Measurements from ENCODE around the gene LRRIQ3. TPM values are rescaled to one million over a fixed set of nuclear protein-coding genes. Genes with fewer than 3 reads are reported as not detected.

LRRIQ3 gene
- total and polyA plus RNA-seq, 2 of the 13 experiments (the other 11 are each of a cell fraction or from before 2014, with no cell fraction given): 1.1 to 1.3 TPM

DNA sequence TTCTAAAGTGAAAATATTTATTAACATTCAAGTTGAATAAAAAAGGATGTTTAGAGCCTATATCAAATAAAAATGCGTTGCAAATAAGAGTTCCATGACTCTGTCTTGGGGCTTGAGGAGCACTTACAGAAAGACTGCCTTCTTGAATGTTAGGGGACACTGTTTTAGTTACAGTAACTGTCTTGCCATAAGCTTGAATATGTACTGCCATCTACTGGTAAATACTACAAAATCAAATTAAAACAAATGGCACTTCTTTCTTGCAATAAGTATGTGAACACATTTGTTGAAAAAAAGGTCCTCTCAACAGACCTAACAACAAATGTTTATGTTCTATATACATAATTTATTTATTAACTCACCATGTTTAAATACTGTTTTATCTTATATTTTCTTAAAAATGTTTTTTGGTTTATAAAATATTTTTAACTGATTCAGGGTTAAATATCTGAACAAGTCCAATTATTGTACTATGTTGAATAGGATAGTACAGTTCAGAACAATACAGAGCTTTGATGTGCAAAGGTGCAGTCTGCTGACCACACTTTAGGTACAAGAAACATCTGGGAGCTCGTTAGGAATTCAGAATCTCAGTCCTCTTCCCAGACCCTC lies 199.5 kb downstream of the LRRIQ3 start:
- DNase-seq (ENCODE audit: low spot score) (peak; percentile 17), ATAC-seq (peak; percentile 54; the same call in 2 of the 3 replicates), FAIRE-seq (no peak)
- WGBS (ENCODE audit: low lambda C conversion rate): 0% methylated on average over 2 of the region's 2 CpGs
- no peaks in the 10 kb centered on the region; a peak in 1 of 5 replicates for H3K27me3 ChIP-seq (ENCODE audit: control insufficient read depth in 1 of 2, insufficient read depth in 2 of 2, low read length in 2 of 2)
- H2AFZ ChIP-seq (ENCODE audit: low read length): no peak overlapping the region
- H3K4me1 ChIP-seq (ENCODE audit: insufficient read depth, low read length): 0 out of 2 replicates have a peak, but pooled peaks cover 7% of the 10 kb centered on the region
- H3K4me3 ChIP-seq (replicated peaks in 1 of 3; ENCODE audit: insufficient read depth in 1 of 3, low read depth in 2 of 3, low read length in 3 of 3): no peak overlapping the region
- no peaks in the 10 kb centered on the region for H3K9me3 ChIP-seq (ENCODE audit: low read length)
- H3K4me2 ChIP-seq (ENCODE audit: low read depth, low read length): no peak overlapping the region
- POLR2A ChIA-PET: no interaction called here
- in situ Hi-C loops (cut with HindIII; ENCODE audit: extremely low pct_ligation_motif_present, low pct_unique_long_range_greater_than_20kb): no loop called here
- no peak overlapping the region for H3K9ac ChIP-seq (ENCODE audit: insufficient read depth, low read depth, low read length)
- H4K20me1 ChIP-seq (ENCODE audit: insufficient read depth, low read length): no peaks in the 10 kb centered on the region
- intact Hi-C loops (cut with micrococcal nuclease; ENCODE audit: unreplicated experiment): loop anchor here (1.0 to 5.0 kb wide), 4 partner anchors 158 to 1376 kb away; no protein-coding TSS in a partner anchor
- no TSS peak for BruUV-seq (replicated peaks)
- CTCF ChIA-PET (ENCODE audit: low intra/inter-chr PET ratio, low total read pairs): interaction anchor here (1.6 kb wide), 1 partner anchor 159 kb away, joined by 8 read pairs; no protein-coding TSS in a partner anchor
- no peaks in the 10 kb centered on the region for H3K36me3 ChIP-seq (replicated peaks in 1 of 2; ENCODE audit: control insufficient read depth in 1 of 2, insufficient read depth in 2 of 2, low read length in 2 of 2)
- no peaks in the 10 kb centered on the region for H3K79me2 ChIP-seq (ENCODE audit: insufficient read depth, low read length)
- TF ChIP-seq ZNF761 (CRISPR knock-in tag; conservative IDR thresholded peaks at IDR 0.05) (no peak), STAG1 (CRISPR knock-in tag; IDR thresholded peaks at IDR 0.05) (peak; percentile 59)
- TF ChIP-seq, protein P1, sequence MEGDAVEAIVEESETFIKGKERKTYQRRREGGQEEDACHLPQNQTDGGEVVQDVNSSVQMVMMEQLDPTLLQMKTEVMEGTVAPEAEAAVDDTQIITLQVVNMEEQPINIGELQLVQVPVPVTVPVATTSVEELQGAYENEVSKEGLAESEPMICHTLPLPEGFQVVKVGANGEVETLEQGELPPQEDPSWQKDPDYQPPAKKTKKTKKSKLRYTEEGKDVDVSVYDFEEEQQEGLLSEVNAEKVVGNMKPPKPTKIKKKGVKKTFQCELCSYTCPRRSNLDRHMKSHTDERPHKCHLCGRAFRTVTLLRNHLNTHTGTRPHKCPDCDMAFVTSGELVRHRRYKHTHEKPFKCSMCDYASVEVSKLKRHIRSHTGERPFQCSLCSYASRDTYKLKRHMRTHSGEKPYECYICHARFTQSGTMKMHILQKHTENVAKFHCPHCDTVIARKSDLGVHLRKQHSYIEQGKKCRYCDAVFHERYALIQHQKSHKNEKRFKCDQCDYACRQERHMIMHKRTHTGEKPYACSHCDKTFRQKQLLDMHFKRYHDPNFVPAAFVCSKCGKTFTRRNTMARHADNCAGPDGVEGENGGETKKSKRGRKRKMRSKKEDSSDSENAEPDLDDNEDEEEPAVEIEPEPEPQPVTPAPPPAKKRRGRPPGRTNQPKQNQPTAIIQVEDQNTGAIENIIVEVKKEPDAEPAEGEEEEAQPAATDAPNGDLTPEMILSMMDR (CRISPR knock-in tag; IDR thresholded peaks at IDR 0.05): peak; percentile 55
- H3K27ac ChIP-seq (ENCODE audit: extremely low read length, insufficient read depth, low read length): no peak overlapping the region

DNA sequence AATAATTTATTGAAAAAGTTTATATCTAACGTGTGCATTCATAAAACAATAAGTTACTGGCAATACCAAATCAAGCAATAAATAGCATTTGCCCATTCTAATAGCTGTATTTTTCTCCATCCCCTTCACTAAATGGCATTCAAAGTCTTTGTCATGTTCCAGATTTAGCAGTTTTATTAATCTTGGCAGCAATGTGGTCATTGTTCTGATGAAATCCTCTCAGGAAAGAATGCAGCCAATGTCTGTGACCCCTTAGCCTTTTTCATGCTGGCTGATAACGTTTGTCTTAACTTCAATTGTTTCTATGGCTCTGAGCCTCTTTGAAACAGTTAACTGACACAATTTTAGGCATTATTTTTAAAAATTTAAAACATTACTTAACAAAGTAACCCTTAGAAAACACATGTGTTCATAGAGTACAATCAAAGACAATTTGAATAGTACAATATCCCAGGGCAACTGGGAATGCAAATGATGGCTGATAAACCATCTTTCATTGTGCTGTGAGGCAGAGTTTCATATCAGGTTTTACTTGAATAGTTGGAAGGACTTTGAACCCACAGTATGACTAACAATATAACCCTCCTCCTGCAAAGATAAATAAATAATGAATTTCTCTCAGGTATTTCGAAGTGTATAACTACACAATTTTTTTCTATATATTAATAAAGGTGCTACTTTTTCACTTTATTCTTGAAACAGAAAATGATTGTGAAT lies 217.5 kb downstream of the LRRIQ3 start:
- Histone ChIP-seq H3K36me3 (replicated peaks in 1 of 2; ENCODE audit: control insufficient read depth in 1 of 2, insufficient read depth in 2 of 2, low read length in 2 of 2) (no peaks in the 10 kb centered on the region), H4K20me1 (ENCODE audit: insufficient read depth, low read length) (no peaks in the 10 kb centered on the region), H3K4me3 (replicated peaks in 1 of 3; ENCODE audit: insufficient read depth in 1 of 3, low read depth in 2 of 3, low read length in 3 of 3) (no peak overlapping the region), H3K79me2 (ENCODE audit: insufficient read depth, low read length) (no peaks in the 10 kb centered on the region), H3K9me3 (ENCODE audit: low read length) (peaks cover 77% of the 10 kb centered on the region), H3K4me2 (ENCODE audit: low read depth, low read length) (no peak overlapping the region), H3K27ac (ENCODE audit: extremely low read length, insufficient read depth, low read length) (no peak overlapping the region), H3K4me1 (ENCODE audit: insufficient read depth, low read length) (no peaks in the 10 kb centered on the region), H3K27me3 (ENCODE audit: control insufficient read depth in 1 of 2, insufficient read depth in 2 of 2, low read length in 2 of 2) (no peaks in the 10 kb centered on the region; a peak in 1 of 5 replicates), H2AFZ (ENCODE audit: low read length) (no peak overlapping the region), H3K9ac (ENCODE audit: insufficient read depth, low read depth, low read length) (no peak overlapping the region)
- intact Hi-C loops (cut with micrococcal nuclease; ENCODE audit: unreplicated experiment) (loop anchor here (5.0 kb wide), 1 partner anchor 1308 kb away; no protein-coding TSS in a partner anchor), in situ Hi-C loops (cut with HindIII; ENCODE audit: extremely low pct_ligation_motif_present, low pct_unique_long_range_greater_than_20kb) (no loop called here)
- CTCF ChIA-PET (ENCODE audit: low intra/inter-chr PET ratio, low total read pairs): no interaction called here
- 4% methylated on average over 3 of the region's 3 CpGs for WGBS (ENCODE audit: low lambda C conversion rate)
- no peak for FAIRE-seq
- peak; percentile 3 for DNase-seq (ENCODE audit: low spot score)
- BruUV-seq (replicated peaks): no TSS peak
- ATAC-seq: no peak
- POLR2A ChIA-PET: no interaction called here
- TF ChIP-seq FOXA3 (CRISPR knock-in tag; IDR thresholded peaks at IDR 0.05) (no peak), ZNF446 (CRISPR knock-in tag; IDR thresholded peaks at IDR 0.05) (no peak)
- TF ChIP-seq, protein P2, sequence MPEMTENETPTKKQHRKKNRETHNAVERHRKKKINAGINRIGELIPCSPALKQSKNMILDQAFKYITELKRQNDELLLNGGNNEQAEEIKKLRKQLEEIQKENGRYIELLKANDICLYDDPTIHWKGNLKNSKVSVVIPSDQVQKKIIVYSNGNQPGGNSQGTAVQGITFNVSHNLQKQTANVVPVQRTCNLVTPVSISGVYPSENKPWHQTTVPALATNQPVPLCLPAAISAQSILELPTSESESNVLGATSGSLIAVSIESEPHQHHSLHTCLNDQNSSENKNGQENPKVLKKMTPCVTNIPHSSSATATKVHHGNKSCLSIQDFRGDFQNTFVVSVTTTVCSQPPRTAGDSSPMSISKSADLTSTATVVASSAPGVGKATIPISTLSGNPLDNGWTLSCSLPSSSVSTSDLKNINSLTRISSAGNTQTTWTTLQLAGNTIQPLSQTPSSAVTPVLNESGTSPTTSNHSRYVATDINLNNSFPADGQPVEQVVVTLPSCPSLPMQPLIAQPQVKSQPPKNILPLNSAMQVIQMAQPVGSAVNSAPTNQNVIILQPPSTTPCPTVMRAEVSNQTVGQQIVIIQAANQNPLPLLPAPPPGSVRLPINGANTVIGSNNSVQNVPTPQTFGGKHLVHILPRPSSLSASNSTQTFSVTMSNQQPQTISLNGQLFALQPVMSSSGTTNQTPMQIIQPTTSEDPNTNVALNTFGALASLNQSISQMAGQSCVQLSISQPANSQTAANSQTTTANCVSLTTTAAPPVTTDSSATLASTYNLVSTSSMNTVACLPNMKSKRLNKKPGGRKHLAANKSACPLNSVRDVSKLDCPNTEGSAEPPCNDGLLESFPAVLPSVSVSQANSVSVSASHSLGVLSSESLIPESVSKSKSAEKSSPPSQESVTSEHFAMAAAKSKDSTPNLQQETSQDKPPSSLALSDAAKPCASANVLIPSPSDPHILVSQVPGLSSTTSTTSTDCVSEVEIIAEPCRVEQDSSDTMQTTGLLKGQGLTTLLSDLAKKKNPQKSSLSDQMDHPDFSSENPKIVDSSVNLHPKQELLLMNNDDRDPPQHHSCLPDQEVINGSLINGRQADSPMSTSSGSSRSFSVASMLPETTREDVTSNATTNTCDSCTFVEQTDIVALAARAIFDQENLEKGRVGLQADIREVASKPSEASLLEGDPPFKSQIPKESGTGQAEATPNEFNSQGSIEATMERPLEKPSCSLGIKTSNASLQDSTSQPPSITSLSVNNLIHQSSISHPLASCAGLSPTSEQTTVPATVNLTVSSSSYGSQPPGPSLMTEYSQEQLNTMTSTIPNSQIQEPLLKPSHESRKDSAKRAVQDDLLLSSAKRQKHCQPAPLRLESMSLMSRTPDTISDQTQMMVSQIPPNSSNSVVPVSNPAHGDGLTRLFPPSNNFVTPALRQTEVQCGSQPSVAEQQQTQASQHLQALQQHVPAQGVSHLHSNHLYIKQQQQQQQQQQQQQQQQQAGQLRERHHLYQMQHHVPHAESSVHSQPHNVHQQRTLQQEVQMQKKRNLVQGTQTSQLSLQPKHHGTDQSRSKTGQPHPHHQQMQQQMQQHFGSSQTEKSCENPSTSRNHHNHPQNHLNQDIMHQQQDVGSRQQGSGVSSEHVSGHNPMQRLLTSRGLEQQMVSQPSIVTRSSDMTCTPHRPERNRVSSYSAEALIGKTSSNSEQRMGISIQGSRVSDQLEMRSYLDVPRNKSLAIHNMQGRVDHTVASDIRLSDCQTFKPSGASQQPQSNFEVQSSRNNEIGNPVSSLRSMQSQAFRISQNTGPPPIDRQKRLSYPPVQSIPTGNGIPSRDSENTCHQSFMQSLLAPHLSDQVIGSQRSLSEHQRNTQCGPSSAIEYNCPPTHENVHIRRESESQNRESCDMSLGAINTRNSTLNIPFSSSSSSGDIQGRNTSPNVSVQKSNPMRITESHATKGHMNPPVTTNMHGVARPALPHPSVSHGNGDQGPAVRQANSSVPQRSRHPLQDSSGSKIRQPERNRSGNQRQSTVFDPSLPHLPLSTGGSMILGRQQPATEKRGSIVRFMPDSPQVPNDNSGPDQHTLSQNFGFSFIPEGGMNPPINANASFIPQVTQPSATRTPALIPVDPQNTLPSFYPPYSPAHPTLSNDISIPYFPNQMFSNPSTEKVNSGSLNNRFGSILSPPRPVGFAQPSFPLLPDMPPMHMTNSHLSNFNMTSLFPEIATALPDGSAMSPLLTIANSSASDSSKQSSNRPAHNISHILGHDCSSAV (CRISPR knock-in tag; IDR thresholded peaks at IDR 0.05; ENCODE audit: borderline replicate concordance): no peak
